HG03045 (cell line): ENCODE measurements around the gene PLA2G12A.

Experiments used
- ATAC-seq: cut with Tn5 transposase; IDR thresholded peaks from one replicate; pipeline ENCODE4 v1.9.1; 2021; ENCODE audit warnings: mild to moderate bottlenecking, moderate library complexity; ENCODE audit not compliant: unreplicated experiment

PLA2G12A gene

GRCh38 chr4:109729117-109729717 lies 653 bp downstream of the PLA2G12A start:
- ATAC-seq: no peak

DNA sequence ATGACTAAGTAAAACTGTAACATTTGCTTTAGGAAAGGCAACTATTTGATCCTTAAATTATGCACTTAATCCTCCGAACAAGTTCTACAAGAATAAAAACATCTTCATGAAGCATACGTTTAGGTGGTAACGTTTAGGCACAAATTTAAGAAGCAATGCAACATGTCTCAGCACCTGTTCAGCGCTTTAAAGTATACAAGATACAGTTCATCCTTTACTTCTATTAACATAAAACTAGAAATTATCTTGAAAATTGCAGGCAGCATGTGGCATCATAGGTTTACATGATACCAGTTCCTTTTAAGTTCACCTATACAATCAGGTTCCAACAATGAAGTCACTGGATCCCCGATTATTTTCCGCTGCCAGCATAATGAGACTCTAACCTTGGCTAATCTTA lies 1.5 kb downstream of the PLA2G12A start:
- ATAC-seq: no peak

- no peak for ATAC-seq
Measured at GRCh38 chr4:109723110-109723509, 6.8 kb downstream of the PLA2G12A start.

GRCh38 chr4:109722357-109722756 lies 7.5 kb downstream of the PLA2G12A start:
- no peak for ATAC-seq

DNA sequence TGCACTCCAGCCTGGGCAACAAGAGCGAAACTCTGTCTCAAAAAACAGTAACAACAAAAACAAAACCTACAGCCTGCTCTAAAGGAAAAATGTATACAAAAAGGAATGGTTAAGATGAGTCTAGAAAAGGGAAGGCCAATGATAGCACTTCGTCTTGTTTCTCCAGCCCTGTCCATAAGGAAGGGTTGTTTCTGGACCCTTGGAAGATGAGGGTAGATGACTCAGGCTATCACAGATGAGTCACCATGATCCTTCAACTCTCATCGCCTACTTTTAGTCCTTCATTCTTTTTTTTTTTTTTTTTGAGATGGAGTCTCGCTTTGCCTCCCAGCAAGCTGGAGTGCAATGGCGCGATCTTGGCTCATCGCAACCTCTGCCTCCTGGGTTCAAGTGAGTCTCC lies 8.8 kb downstream of the PLA2G12A start:
- no peak for ATAC-seq

- ATAC-seq: no peak
Measured at GRCh38 chr4:109719604-109720003, 10.3 kb downstream of the PLA2G12A start.

- ATAC-seq: no peak
Measured at GRCh38 chr4:109718759-109719158, 11.1 kb downstream of the PLA2G12A start.

GRCh38 chr4:109713500-109713899 lies 16.4 kb downstream of the PLA2G12A start:
- ATAC-seq: no peak

DNA sequence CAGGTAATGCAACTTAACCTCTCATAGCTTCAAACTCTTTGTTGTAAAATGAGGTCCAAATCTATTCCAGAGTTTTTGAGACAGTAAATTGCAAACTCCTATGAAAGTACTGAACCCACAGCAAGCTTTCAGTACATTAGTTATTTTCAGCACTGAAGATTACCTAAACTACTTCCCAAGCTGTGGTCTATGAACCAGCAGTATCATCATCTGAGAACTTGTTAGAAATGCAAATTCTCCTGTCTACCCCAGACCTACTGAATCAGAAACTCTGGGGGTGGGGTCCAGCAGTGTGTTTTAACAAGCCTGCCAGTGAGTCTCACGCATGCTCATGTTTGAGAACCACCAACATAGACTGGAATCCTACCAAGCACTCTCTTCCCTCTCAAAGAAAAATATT lies 20.9 kb downstream of the PLA2G12A start:
- peak; percentile 96 for ATAC-seq

DNA sequence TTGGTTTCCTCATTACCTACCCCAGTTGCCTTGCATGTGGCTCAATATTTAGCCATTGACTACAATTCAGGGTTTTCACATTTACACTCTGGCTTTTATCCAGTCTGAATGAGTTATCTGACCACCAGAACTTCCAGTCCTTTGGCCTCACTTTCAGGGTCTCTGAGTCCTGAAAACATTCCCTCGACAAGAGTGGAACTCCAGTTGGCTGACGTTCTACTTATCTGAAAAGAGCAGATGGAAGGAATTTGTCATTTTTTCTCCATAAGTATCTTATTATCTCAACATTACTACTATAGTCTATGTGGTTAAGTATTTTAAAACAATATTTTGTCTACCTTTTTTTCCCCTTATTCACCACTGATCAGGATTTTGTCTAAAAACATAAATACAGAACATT lies 21.4 kb downstream of the PLA2G12A start:
- ATAC-seq: no peak

DNA sequence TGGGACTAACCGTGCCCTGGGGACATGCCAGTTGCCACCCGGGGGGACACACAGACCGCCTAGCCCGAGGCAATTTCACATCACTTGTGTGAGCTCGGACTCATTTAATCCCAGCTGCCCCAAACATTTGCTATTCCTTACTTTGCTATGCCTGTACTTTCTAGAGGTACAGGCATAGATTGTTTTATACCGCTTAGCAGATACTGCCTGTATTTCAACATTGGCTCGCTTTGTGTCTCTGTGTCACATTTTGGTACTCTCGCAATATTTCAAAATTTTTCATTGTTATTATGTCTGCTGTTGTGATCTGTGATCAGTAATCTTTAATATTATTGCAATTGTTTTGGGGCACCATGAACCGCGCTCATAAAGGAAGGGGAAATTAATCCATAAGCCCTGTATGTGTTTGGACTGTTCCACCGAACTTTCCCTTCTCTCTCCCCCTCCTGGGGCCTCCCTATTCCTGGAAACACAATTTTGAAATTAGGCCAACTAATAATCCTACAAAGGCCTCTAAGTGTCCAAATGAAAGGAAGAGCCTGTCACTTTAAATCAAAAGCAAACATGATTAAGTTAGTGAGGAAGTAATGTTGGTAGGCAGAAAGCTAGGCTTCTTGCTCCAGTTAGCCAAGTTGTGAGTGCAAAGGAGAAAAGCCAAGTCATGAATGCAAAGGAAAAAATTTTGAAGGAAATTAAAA lies 26.1 kb downstream of the PLA2G12A start:
- no peak for ATAC-seq

GRCh38 chr4:109702950-109703663 lies 26.8 kb downstream of the PLA2G12A start, which contains the start of gene CASP6:
CASP6 (minus strand) TSS chr4:109703445; CDS start chr4:109703395, 50 bp downstream.
- ATAC-seq: peak; percentile 72

DNA sequence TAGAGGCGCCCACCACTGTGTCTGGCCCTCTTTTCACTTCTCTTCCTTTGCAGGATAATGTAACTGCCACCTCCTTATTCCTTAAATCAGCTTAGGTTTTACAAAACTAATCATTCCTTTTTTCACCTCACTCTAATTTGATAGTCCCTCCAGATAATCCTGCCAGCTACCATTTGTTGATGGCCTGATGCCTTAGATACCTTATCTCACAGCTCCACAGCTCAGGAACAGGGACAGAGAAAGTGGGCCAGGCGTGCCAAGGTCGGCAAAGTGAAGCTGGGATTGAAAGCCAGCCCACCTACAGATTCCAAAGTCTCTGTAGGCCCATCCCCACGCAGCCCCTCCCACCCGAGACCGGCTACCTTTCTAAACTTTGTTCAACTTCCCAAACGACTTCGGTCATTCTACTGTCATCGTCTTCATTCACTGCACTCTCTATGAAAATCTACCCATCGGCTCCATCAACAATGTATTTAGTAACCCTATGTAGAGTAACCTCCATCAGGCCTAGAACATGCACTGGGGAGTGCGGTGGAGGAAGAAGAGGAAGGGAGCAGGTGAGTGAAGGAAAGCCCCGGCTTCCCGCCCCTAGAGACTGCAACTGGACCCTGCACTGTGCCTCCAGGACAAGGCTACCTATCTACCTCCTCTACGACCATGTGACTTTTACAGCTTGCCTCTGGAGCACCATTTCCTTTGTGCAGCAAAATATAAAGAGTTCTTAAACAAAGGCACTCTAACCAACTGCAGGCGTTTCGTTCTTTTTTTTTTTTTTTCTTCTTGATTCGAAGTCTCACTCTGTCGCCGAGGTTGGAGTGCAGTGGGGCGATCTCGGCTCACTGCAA lies 28.1 kb downstream of the PLA2G12A start:
- ATAC-seq: no peak

DNA sequence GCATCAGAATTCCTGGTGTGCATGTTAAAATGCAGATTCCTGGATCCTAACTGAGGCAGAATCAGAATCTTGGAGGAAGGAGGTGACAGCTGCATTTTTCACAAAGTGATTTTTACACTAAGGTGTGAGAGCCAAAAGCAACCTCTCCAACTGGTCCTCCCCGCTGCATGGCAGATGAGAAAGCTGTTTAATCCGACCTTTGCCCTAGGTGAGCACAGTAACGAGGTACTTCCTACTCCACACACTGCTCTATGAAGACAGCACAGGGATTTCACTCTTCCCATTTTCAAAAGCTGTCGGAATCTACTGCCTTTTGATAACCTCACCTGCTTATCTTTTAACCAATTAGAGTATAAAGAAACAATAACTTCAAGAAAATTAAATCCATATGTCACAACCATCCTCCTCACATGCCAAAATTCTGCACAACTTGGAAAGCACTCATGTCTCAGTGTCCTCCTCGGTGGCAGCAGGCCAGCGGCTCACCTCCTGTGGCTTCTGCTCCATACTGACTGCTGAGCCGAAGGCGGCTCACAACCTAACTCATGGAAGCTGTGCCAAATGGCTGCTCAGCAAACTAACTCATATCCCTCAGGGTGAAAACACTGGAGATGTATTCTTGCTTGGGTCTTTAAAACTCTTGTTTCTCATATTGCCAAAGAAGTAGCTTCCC lies 30.2 kb downstream of the PLA2G12A start:
- no peak for ATAC-seq

DNA sequence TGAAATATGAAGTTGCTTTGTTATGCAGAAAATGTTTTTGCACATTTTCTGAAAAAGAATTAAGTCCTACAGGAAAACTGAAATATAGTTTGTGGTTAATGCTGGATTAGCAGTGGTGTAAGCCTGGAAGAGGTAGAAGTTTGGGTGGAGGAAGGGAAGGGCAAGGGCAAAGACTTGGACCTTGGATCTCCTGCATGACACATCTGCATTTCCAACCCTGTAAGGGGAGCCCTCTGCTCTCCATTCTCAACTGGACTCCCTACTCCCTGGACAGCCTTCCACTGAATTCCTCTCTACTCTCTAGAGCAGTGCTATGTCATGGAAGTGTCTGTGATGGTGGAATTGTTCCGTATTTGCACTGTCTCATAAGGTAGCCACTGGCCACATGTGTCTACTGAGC lies 31.2 kb downstream of the PLA2G12A start:
- no peak for ATAC-seq

DNA sequence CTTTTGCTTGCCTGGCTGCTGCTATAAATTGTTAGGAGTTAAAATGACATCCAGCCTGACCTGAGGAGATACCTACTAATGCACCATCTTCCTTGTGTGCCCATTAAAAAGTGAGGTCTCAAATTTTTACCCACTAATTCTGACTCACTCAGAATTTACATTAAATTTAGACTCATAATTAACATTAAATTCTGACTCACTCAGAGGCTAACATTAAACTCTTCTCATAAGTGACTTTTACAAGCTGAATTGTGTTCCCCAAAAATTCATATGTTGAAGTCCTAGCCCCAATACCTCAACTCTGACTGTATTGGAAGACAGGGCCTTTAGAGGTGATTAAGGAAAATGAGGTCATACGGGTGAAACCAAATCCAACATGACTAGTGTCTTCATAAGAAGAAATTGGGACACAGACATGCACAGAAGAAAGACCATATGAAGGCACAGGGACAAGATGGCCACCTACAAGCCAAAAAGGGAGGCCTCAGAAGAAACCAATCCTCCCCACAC lies 38.4 kb downstream of the PLA2G12A start:
- ATAC-seq: no peak

- ATAC-seq: peak; percentile 78
Measured at GRCh38 chr4:109690690-109691410, 39.0 kb downstream of the PLA2G12A start.

- ATAC-seq: no peak
Measured at GRCh38 chr4:109684727-109685126, 45.1 kb downstream of the PLA2G12A start.

DNA sequence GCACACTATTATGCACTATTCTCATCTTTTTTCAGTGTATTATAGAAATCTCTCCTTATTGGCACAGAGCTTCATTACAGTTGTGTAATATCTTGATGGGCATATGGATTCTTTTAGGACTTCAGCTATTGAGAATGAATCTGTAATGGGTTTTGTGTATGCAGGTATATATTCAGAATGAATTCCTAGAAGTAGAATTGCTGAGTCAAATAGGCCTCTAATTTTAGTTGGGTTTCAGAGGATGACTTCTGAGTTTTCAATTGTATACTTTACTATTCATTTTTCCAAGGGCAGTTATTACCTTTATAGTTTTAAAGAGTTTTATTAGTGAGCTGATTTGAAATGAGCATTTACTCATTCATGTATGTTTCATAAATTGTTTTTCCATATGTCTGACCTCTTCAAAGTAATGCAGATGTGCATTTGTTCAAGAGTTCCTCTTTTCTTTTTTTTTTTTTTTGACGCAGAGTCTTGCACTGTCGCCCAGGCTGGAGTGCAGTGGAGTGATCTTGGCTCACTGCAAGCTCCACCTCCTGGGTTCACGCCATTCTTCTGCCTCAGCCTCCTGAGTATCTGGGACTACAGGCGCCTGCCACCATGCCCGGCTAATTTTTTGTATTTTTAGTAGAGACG lies 46.1 kb downstream of the PLA2G12A start:
- ATAC-seq: no peak
